ENCODE results near the gene TCEAL7. TPM values are rescaled to one million over a fixed set of nuclear protein-coding genes. Genes with fewer than 3 reads are reported as not detected.
A peak's percentile ranks its signal among the peaks of the same experiment; 100 is the strongest.

The TCEAL7 gene
- polyA plus RNA-seq, 2 of the 4 experiments (the other 2 are of a cell fraction) = not detected

DNA sequence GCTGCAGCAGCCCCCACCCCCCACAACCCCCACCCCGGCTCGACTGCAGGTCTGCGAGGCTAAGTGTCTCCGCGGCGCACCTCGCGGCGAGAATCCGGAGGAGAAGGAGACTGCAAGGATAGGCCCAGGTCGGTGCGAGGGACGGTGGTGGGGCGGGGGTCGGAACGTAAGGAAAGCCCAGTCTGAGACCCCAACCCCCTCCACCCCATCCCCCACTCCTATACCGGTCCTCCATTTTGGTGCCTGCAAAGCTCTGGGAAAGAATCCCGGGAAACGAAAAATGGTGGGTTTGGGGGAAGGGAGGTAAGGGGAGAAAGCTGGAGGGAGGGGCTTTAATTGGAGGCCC lies 46.9 kb downstream of the TCEAL7 start:
- Histone ChIP-seq H3K27ac (peak overlapping the region; percentile 97 to 100), H3K4me3 (peak overlapping the region; percentile 67), H3K9me3 (no peaks in the 10 kb centered on the region), H3K4me1 (peaks cover 36% of the 10 kb centered on the region), H3K4me2 (peak overlapping the region; percentile 78)
- peak; percentile 20 for TF ChIP-seq CHD2 (IDR thresholded peaks at IDR 0.05; ENCODE audit: low read length, partially characterized antibody)
- TF ChIP-seq, protein P1, sequence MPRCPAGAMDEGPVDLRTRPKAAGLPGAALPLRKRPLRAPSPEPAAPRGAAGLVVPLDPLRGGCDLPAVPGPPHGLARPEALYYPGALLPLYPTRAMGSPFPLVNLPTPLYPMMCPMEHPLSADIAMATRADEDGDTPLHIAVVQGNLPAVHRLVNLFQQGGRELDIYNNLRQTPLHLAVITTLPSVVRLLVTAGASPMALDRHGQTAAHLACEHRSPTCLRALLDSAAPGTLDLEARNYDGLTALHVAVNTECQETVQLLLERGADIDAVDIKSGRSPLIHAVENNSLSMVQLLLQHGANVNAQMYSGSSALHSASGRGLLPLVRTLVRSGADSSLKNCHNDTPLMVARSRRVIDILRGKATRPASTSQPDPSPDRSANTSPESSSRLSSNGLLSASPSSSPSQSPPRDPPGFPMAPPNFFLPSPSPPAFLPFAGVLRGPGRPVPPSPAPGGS (IDR thresholded peaks at IDR 0.05) = no peak
- ChIA-PET CTCF (interaction anchor here (1.0 to 1.1 kb wide), 2 partner anchors 34 to 51 kb away, joined by 3 read pairs; no protein-coding TSS in a partner anchor), POLR2A (interaction anchor here (0.6 to 2.5 kb wide), 5 partner anchors 10 to 41 kb away, joined by 3 to 14 read pairs (median 4); partner anchors contain the start of gene TCEAL9)
- peak; percentile 31 to 56; a peak in 4 of 6 replicates for ATAC-seq
- DNase-seq (ENCODE audit: low read depth in 1 of 2, low spot score in 1 of 2) = peak in 1 of 2 experiments; percentile 24
- WGBS (ENCODE audit: missing lambda C conversion rate) = 0% methylated on average over 3 of the region's 19 CpGs
- no peak for FAIRE-seq

DNA sequence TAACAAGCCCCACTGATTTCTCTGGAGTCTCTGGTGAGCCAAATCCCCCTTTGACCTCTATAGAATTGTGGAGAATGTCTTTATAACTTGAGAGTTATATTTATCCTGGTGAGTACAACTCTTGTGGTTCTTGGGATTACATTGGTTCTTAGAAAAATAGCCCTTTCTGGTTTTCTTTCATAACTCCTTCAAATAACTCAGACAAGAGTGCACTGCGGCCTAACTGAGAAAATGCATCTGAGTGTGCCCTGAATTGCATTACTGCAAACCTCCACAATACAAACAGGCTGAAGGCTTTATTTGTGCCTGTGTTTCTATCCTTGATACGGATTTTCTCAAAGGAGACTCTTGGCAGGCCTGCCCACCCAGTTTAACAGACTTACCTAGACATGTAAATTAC lies 49.0 kb downstream of the TCEAL7 start:
- Histone ChIP-seq H3K27ac (no peak overlapping the region), H3K4me2 (no peak overlapping the region), H3K9me3 (no peaks in the 10 kb centered on the region), H3K4me3 (no peak overlapping the region), H3K4me1 (peaks cover 21% of the 10 kb centered on the region)
- FAIRE-seq = no peak
- no peak for ATAC-seq
- DNase-seq (ENCODE audit: low read depth in 1 of 2, low spot score in 1 of 2) = no peak
- WGBS (ENCODE audit: missing lambda C conversion rate) = 89% methylated on average over 2 of the region's 2 CpGs
- TF ChIP-seq, protein P2, sequence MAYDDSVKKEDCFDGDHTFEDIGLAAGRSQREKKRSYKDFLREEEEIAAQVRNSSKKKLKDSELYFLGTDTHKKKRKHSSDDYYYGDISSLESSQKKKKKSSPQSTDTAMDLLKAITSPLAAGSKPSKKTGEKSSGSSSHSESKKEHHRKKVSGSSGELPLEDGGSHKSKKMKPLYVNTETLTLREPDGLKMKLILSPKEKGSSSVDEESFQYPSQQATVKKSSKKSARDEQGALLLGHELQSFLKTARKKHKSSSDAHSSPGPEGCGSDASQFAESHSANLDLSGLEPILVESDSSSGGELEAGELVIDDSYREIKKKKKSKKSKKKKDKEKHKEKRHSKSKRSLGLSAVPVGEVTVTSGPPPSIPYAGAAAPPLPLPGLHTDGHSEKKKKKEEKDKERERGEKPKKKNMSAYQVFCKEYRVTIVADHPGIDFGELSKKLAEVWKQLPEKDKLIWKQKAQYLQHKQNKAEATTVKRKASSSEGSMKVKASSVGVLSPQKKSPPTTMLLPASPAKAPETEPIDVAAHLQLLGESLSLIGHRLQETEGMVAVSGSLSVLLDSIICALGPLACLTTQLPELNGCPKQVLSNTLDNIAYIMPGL (CRISPR knock-in tag; IDR thresholded peaks at IDR 0.05; ENCODE audit: borderline replicate concordance) = 0 out of 2 replicates have a peak, but pooled peaks have one; percentile 24
- TF ChIP-seq, protein P3, sequence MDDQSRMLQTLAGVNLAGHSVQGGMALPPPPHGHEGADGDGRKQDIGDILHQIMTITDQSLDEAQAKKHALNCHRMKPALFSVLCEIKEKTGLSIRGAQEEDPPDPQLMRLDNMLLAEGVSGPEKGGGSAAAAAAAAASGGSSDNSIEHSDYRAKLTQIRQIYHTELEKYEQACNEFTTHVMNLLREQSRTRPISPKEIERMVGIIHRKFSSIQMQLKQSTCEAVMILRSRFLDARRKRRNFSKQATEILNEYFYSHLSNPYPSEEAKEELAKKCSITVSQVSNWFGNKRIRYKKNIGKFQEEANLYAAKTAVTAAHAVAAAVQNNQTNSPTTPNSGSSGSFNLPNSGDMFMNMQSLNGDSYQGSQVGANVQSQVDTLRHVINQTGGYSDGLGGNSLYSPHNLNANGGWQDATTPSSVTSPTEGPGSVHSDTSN (IDR thresholded peaks at IDR 0.05) = no peak
- no peak for TF ChIP-seq FOSB (CRISPR knock-in tag; IDR thresholded peaks at IDR 0.05)
- ChIA-PET POLR2A (no interaction called here), CTCF (no interaction called here)

Small RNA genes lying within 50 kb of the gene (small RNA-seq; reads per million reads assigned to genes)
- gene Z92846.1 = 0 reads per million in 6 experiments

Other genes starting within 250 kb of the TCEAL7 start
- 0.19 TPM in 1 of 2 replicates, not detected in the other for gene NXF3, start 237.1 kb upstream of the TCEAL7 start, polyA plus RNA-seq (2011; rRNA removed)
- gene NXF3, start 237.1 kb upstream of the TCEAL7 start, polyA plus RNA-seq (2017; fragmentation: RNase III; extraction: RNeasy Plus Mini Kit Qiagen cat#74134 plus additional on column Dnase treatment) = not detected in 3 replicates
- gene BEX4, start 115.1 kb upstream of the TCEAL7 start, polyA plus RNA-seq (2011; rRNA removed) = 1.7 and 2.4 TPM in 2 replicates
- 0.51 to 0.85 TPM (median 0.75 TPM) in 3 replicates for gene BEX4, start 115.1 kb upstream of the TCEAL7 start, polyA plus RNA-seq (2017; fragmentation: RNase III; extraction: RNeasy Plus Mini Kit Qiagen cat#74134 plus additional on column Dnase treatment)
- gene TCEAL8, start 75.1 kb upstream of the TCEAL7 start, polyA plus RNA-seq (2011; rRNA removed) = 41.0 and 59.4 TPM in 2 replicates
- gene TCEAL8, start 75.1 kb upstream of the TCEAL7 start, polyA plus RNA-seq (2017; fragmentation: RNase III; extraction: RNeasy Plus Mini Kit Qiagen cat#74134 plus additional on column Dnase treatment) = 37.1 to 47.9 TPM (median 45.5 TPM) in 3 replicates
- not detected in 2 replicates for gene TCEAL5, start 53.5 kb upstream of the TCEAL7 start, polyA plus RNA-seq (2011; rRNA removed)
- not detected in 3 replicates for gene TCEAL5, start 53.5 kb upstream of the TCEAL7 start, polyA plus RNA-seq (2017; fragmentation: RNase III; extraction: RNeasy Plus Mini Kit Qiagen cat#74134 plus additional on column Dnase treatment)
- 16.9 and 19.8 TPM in 2 replicates for gene BEX2, start 19.2 kb upstream of the TCEAL7 start, polyA plus RNA-seq (2011; rRNA removed)
- gene BEX2, start 19.2 kb upstream of the TCEAL7 start, polyA plus RNA-seq (2017; fragmentation: RNase III; extraction: RNeasy Plus Mini Kit Qiagen cat#74134 plus additional on column Dnase treatment) = 2.5 to 3.2 TPM (median 2.8 TPM) in 3 replicates
- 39.2 and 83.7 TPM in 2 replicates for gene TCEAL9, start 26.3 kb downstream of the TCEAL7 start, polyA plus RNA-seq (2011; rRNA removed)
- 124 to 153 TPM (median 143 TPM) in 3 replicates for gene TCEAL9, start 26.3 kb downstream of the TCEAL7 start, polyA plus RNA-seq (2017; fragmentation: RNase III; extraction: RNeasy Plus Mini Kit Qiagen cat#74134 plus additional on column Dnase treatment)
- 328 and 404 TPM in 2 replicates for gene BEX3, start 46.3 kb downstream of the TCEAL7 start, polyA plus RNA-seq (2011; rRNA removed)
- 313 to 391 TPM (median 382 TPM) in 3 replicates for gene BEX3, start 46.3 kb downstream of the TCEAL7 start, polyA plus RNA-seq (2017; fragmentation: RNase III; extraction: RNeasy Plus Mini Kit Qiagen cat#74134 plus additional on column Dnase treatment)
- gene RAB40A, start 189.2 kb downstream of the TCEAL7 start, polyA plus RNA-seq (2011; rRNA removed) = 0.03 and 0.04 TPM in 2 replicates
- gene RAB40A, start 189.2 kb downstream of the TCEAL7 start, polyA plus RNA-seq (2017; fragmentation: RNase III; extraction: RNeasy Plus Mini Kit Qiagen cat#74134 plus additional on column Dnase treatment) = 0.08 TPM in 1 of 3 replicates, not detected in the others

All from A549 (cell line).